H1 (cell line): Measurements from ENCODE around the gene PARP4. TPM values are rescaled to one million over a fixed set of nuclear protein-coding genes. Genes with fewer than 3 reads are reported as not detected.
"Not testable (repeated sequence)": the region's sequence is repeated elsewhere in the genome, so short reads cannot be mapped to it uniquely, and the experiment has no call there.

ENCODE experiments used
- CTCF ChIA-PET: fragments of 300-600 bp; sonication (Branson Sonifier 250); formaldehyde crosslinking; loops from one replicate; lab custom pipeline; 2021; ENCODE audit not compliant: partially characterized antibody; lab: Charles Lee
- POLR2A ChIA-PET: fragments of 300-600 bp; sonication (Branson Sonifier 250); formaldehyde crosslinking; loops from one replicate; lab custom pipeline; 2021; ENCODE audit warnings: inconsistent platforms; ENCODE audit not compliant: partially characterized antibody; lab: Charles Lee
- DNase-seq, 2 experiments: peaks; one replicate each; pipeline versions ENCODE4 v3.0.0 to v3.0.0-alpha.2; 2010 to 2022; ENCODE audit warnings: low spot score in 2 of 2, low read depth in 1 of 2, mixed read lengths in 1 of 2
- FAIRE-seq: peaks from 2 replicates; lab custom pipeline; 2011; peaks lifted over from hg19 to GRCh38; lab: Jason Lieb, UNC
- H2AFZ ChIP-seq: 2 replicates; pipeline ENCODE4 v1.8.1; 2012; ENCODE audit warnings: low read length, inconsistent platforms
- H2AK5ac ChIP-seq: 2 replicates; pipeline ENCODE4 v1.6.1; 2013; ENCODE audit warnings: low read depth, low read length
- H2BK120ac ChIP-seq: replicated peaks from 2 replicates; pipeline ENCODE3; 2013; ENCODE audit warnings: low read depth, low read length, inconsistent platforms
- H2BK12ac ChIP-seq: 2 replicates; pipeline ENCODE4 v1.6.1; 2013; ENCODE audit warnings: low read depth, low read length
- H2BK15ac ChIP-seq: 2 replicates; pipeline ENCODE4 v1.6.1; 2013; ENCODE audit warnings: low read length
- H2BK20ac ChIP-seq: 2 replicates; pipeline ENCODE4 v1.6.1; 2013; ENCODE audit warnings: low read length
- H2BK5ac ChIP-seq: 2 replicates; pipeline ENCODE4 v1.6.1; 2013; ENCODE audit warnings: low read depth, low read length
- H3K14ac ChIP-seq: 2 replicates; pipeline ENCODE4 v1.6.1; 2013; ENCODE audit warnings: inconsistent platforms; ENCODE audit not compliant: insufficient read length
- H3K18ac ChIP-seq: 2 replicates; pipeline ENCODE4 v1.6.1; 2013; ENCODE audit warnings: low read length; ENCODE audit errors: extremely low read depth
- H3K23ac ChIP-seq: 2 replicates; pipeline ENCODE4 v1.6.1; 2013; ENCODE audit warnings: inconsistent platforms; ENCODE audit not compliant: insufficient read length
- H3K23me2 ChIP-seq: 2 replicates; pipeline ENCODE4 v1.6.1; 2013; ENCODE audit warnings: low read depth, low read length
- H3K27ac ChIP-seq: 2 replicates; pipeline ENCODE4 v1.6.1; 2011; ENCODE audit warnings: low read depth, low read length, inconsistent platforms
- H3K27me3 ChIP-seq, 4 experiments: replicated peaks in 1 of 4; 1 replicate in 1 of 4; 2 replicates in 3 of 4; pipeline versions ENCODE4 v1.6.1 to v1.8.1; 2011 to 2013; ENCODE audit warnings: low read length in 3 of 4, mild to moderate bottlenecking in 3 of 4, inconsistent platforms in 2 of 4, mixed read lengths in 2 of 4, moderate library complexity in 1 of 4; ENCODE audit not compliant: control insufficient read depth in 3 of 4, insufficient read depth in 3 of 4; ENCODE audit errors: extremely low read depth in 1 of 4
- H3K36me3 ChIP-seq, 4 experiments: 2 replicates each; pipeline versions ENCODE4 v1.6.1 to v1.8.1; 2011 to 2013; ENCODE audit warnings: mild to moderate bottlenecking in 4 of 4, low read length in 3 of 4, moderate library complexity in 2 of 4, control low read depth in 1 of 4, inconsistent platforms in 1 of 4; ENCODE audit not compliant: insufficient read depth in 4 of 4, control insufficient read depth in 2 of 4
- H3K4ac ChIP-seq: replicated peaks from 2 replicates; pipeline ENCODE3; 2013; ENCODE audit warnings: low read length, low read depth, mixed read lengths, inconsistent platforms; ENCODE audit not compliant: insufficient read length
- H3K4me1 ChIP-seq, 4 experiments: replicated peaks in 1 of 4; 1 replicate in 1 of 4; 2 replicates in 3 of 4; pipeline versions ENCODE4 v1.6.1 to v1.8.1; 2011 to 2013; ENCODE audit warnings: low read length in 3 of 4, inconsistent platforms in 2 of 4, mixed read lengths in 1 of 4; ENCODE audit not compliant: insufficient read depth in 4 of 4, control insufficient read depth in 3 of 4
- H3K4me2 ChIP-seq, 2 experiments: 2 replicates each; pipeline versions ENCODE4 v1.6.1 to v1.8.1; 2011 to 2013; ENCODE audit warnings: low read depth in 2 of 2, low read length in 2 of 2, control low read depth in 1 of 2, inconsistent platforms in 1 of 2, mild to moderate bottlenecking in 1 of 2; ENCODE audit not compliant: insufficient read depth in 1 of 2
- H3K4me3 ChIP-seq, 4 experiments: fragments of 200-600, 300-600 bp in 1 of 4; sonication (generic), shearing (Covaris generic), sonication (Bioruptor Twin) in 1 of 4; 2 replicates each; pipeline versions ENCODE4 v1.5.1 to v1.8.1; 2011 to 2016; ENCODE audit warnings: low read length in 4 of 4, low read depth in 3 of 4, control low read depth in 2 of 4, inconsistent platforms in 2 of 4, mild to moderate bottlenecking in 2 of 4, mixed read lengths in 1 of 4, moderate library complexity in 1 of 4; ENCODE audit not compliant: insufficient read depth in 2 of 4; ENCODE audit errors: extremely low read depth in 1 of 4
- H3K56ac ChIP-seq: replicated peaks from 2 replicates; pipeline ENCODE3; 2013; ENCODE audit warnings: low read depth, mild to moderate bottlenecking, mixed read lengths, low read length, inconsistent platforms; ENCODE audit not compliant: insufficient read length
- H3K79me1 ChIP-seq: 2 replicates; pipeline ENCODE4 v1.6.1; 2013; ENCODE audit warnings: low read depth, low read length, control low read depth
- H3K79me2 ChIP-seq, 2 experiments: 2 replicates each; pipeline versions ENCODE4 v1.6.1 to v1.8.1; 2012 to 2013; ENCODE audit warnings: low read length in 2 of 2, mild to moderate bottlenecking in 2 of 2, inconsistent platforms in 1 of 2; ENCODE audit not compliant: insufficient read depth in 2 of 2, control insufficient read depth in 1 of 2
- H3K9ac ChIP-seq, 4 experiments: replicated peaks in 1 of 4; 1 replicate in 1 of 4; 2 replicates in 3 of 4; pipeline versions ENCODE4 v1.6.1 to v1.8.1; 2011 to 2013; ENCODE audit warnings: low read depth in 3 of 4, low read length in 3 of 4, control low read depth in 2 of 4, mild to moderate bottlenecking in 2 of 4, moderate library complexity in 2 of 4, inconsistent platforms in 1 of 4; ENCODE audit errors: extremely low read depth in 1 of 4
- H3K9me3 ChIP-seq, 2 experiments: 2 replicates each; pipeline versions ENCODE4 v1.6.1 to v1.8.1; 2012 to 2013; ENCODE audit warnings: mild to moderate bottlenecking in 2 of 2, moderate library complexity in 2 of 2, control low read depth in 1 of 2, inconsistent platforms in 1 of 2, low read depth in 1 of 2, low read length in 1 of 2, mixed read lengths in 1 of 2; ENCODE audit not compliant: insufficient read depth in 2 of 2
- H4K20me1 ChIP-seq, 2 experiments: replicated peaks in 1 of 2; 2 replicates each; pipeline versions ENCODE3 to v1.8.1; 2011 to 2013; ENCODE audit warnings: inconsistent platforms in 2 of 2, low read length in 2 of 2, mild to moderate bottlenecking in 1 of 2; ENCODE audit not compliant: insufficient read depth in 2 of 2, control insufficient read depth in 1 of 2
- H4K5ac ChIP-seq: 2 replicates; pipeline ENCODE4 v1.6.1; 2013; ENCODE audit warnings: low read length, low read depth, mixed read lengths, inconsistent platforms; ENCODE audit not compliant: insufficient read length
- H4K8ac ChIP-seq: 2 replicates; pipeline ENCODE4 v1.8.0; 2013; ENCODE audit warnings: mild to moderate bottlenecking, moderate library complexity, low read length, inconsistent platforms; ENCODE audit not compliant: insufficient read depth; ENCODE audit errors: extremely low read depth
- H4K91ac ChIP-seq: replicated peaks from 2 replicates; pipeline ENCODE3; 2013; ENCODE audit warnings: low read length, mixed read lengths, inconsistent platforms; ENCODE audit not compliant: insufficient read length
- KDM5A ChIP-seq: fragments of 200-600 bp; IDR thresholded peaks from 2 replicates; pipeline ENCODE4 v1.7.1; 2012; ENCODE audit warnings: mild to moderate bottlenecking, low read length, inconsistent platforms, mixed read lengths
- WGBS, 2 experiments: shearing (Covaris generic) in 1 of 2; methylation state at CpG; one replicate each; pipeline versions ENCODE4 v1.1.6 to v1.1.7; 2013 to 2015; ENCODE audit warnings: low lambda C conversion rate in 2 of 2, mixed read lengths in 2 of 2, inconsistent platforms in 1 of 2, low coverage in 1 of 2, missing lambda C conversion rate in 1 of 2; ENCODE audit not compliant: insufficient replicate concordance in 2 of 2, insufficient coverage in 1 of 2, insufficient read length in 1 of 2; ENCODE audit errors: extremely low coverage in 1 of 2, missing lambda C conversion rate in 1 of 2; 5-methylcytosine and 5-hydroxymethylcytosine counted together
- polyA plus RNA-seq, 7 experiments: library from polyadenylated mRNA; depleted of rRNA in 3 of 7; stranded (reverse) in 5 of 7; unstranded in 2 of 7; fragments of >200 nt in 5 of 7; fragments of 200-250 nt in 2 of 7; gene quantifications; 1 replicate in 5 of 7; 2 replicates in 1 of 7; 4 replicates in 1 of 7; pipeline versions ENCODE4 v1.2.1 to v1.2.3, GENCODE V29; 2011 to 2013; ENCODE audit warnings: missing spikeins in 2 of 7, mixed read lengths in 2 of 7
- total RNA-seq: library from RNA; stranded (reverse); fragmentation: NEBNext Ultra II Directional; extraction: Animal tissue kit (Norgen Biotek cat#: 25700); gene quantifications from 2 replicates; pipeline ENCODE4 v1.2.1, GENCODE V29; 2021

PARP4 gene
- total and polyA plus RNA-seq, 2 of the 8 experiments (the other 6 are each of a cell fraction or from before 2014, with no cell fraction given) = 22.2 to 40.3 TPM

- no peak for TF ChIP-seq KDM5A
Observed at GRCh38 chr13:24385902-24386301, 126.7 kb downstream of the PARP4 start (continued).

GRCh38 chr13:24384946-24385345 is 127.6 kb downstream of the PARP4 start:
- H2AFZ ChIP-seq, H3K4me1 ChIP-seq, H4K5ac ChIP-seq, FAIRE-seq, H3K36me3 ChIP-seq, H3K9me3 ChIP-seq, H3K23ac ChIP-seq, H2BK120ac ChIP-seq, DNase-seq, H3K9ac ChIP-seq, H2AK5ac ChIP-seq, H3K4me3 ChIP-seq, H2BK15ac ChIP-seq, H4K20me1 ChIP-seq, H3K23me2 ChIP-seq, H4K8ac ChIP-seq, H3K27me3 ChIP-seq, H3K27ac ChIP-seq, H3K18ac ChIP-seq, H3K14ac ChIP-seq, H2BK5ac ChIP-seq, CTCF ChIA-PET, H3K4ac ChIP-seq, H3K79me1 ChIP-seq, H4K91ac ChIP-seq, H3K56ac ChIP-seq, H2BK12ac ChIP-seq, H3K4me2 ChIP-seq, H2BK20ac ChIP-seq, POLR2A ChIA-PET, H3K79me2 ChIP-seq: not testable (repeated sequence)
- 98% methylated on average over 11 of the region's 15 CpGs; no CpG with 5 or more reads in 1 of the 2 experiments for WGBS, 2 experiments
